ENCODE data around the gene BCO1. TPM values are rescaled to one million over a fixed set of nuclear protein-coding genes. Genes with fewer than 3 reads are reported as not detected.

Gene BCO1
- total RNA-seq, 2 donors from 2014 or later = 0.18 to 2.2 TPM

DNA sequence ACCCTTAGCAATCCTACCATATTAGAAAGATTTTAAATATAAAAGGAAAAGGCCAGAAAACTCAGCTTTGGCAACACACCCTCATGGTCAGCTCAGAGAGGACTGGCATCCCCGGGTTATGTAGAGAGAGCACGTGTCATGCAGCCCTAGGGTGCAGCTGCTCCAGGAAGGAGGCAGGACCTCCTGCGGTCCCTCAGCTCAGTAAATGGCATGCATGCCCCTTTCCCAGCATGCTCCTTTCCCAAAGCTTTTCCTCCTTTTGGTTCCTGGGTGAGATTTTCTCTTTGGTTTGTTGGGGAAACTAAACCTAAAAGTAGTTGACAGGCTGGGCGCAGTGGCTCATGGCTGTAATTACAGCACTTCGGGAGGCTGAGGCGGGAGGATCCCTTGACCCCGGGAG, 80.2 kb downstream of the BCO1 start:
- TF ChIP-seq POLR2A (IDR thresholded peaks at IDR 0.05) (no peak), POLR2AphosphoS5 (IDR thresholded peaks at IDR 0.05) (no peak)
- TF ChIP-seq, protein P1, sequence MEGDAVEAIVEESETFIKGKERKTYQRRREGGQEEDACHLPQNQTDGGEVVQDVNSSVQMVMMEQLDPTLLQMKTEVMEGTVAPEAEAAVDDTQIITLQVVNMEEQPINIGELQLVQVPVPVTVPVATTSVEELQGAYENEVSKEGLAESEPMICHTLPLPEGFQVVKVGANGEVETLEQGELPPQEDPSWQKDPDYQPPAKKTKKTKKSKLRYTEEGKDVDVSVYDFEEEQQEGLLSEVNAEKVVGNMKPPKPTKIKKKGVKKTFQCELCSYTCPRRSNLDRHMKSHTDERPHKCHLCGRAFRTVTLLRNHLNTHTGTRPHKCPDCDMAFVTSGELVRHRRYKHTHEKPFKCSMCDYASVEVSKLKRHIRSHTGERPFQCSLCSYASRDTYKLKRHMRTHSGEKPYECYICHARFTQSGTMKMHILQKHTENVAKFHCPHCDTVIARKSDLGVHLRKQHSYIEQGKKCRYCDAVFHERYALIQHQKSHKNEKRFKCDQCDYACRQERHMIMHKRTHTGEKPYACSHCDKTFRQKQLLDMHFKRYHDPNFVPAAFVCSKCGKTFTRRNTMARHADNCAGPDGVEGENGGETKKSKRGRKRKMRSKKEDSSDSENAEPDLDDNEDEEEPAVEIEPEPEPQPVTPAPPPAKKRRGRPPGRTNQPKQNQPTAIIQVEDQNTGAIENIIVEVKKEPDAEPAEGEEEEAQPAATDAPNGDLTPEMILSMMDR (IDR thresholded peaks at IDR 0.05) = no peak
- H3K9me3 ChIP-seq = no peaks in the 10 kb centered on the region

DNA sequence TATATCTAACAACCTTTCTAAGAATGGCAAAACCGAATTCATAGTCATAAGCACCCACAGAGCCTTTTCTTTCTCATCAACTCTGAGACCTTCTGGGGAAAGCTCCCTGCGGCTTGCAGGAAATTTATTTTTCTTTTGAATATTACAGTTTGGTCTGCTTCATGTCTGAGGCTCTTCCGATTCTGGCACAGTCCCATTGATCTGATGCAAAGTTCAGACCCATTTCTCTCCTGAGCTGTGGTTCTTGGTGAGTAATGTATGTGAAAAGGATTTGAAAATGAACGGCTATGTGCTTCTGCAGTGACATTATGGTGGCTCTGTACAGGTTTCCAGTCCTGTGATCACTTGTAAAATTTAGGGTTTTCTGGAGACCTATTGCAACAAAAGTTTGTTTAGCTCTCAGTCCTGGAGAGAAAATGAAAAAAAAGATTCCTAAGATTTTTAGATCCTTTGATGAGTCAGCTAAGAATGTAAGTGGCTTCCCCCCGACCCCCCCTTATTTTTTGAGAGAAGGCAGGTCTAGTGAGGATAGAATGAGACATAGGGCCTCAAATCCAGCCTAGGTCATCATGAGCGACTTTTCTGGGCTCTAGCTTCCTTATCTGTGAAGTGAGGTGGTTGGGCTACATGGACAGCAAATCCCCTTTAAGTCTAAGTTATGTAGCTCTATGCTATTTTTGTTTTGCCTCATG, 80.9 kb downstream of the BCO1 start:
- H3K4me1 ChIP-seq (replicated peaks) = no peaks in the 10 kb centered on the region
- DNase-seq (ENCODE audit: low spot score) = no peak
- H3K9me3 ChIP-seq = no peaks in the 10 kb centered on the region
- TF ChIP-seq POLR2AphosphoS5 (IDR thresholded peaks at IDR 0.05) = no peak
- TF ChIP-seq, protein P1 (IDR thresholded peaks at IDR 0.05) = no peak
- no peak for TF ChIP-seq POLR2A (IDR thresholded peaks at IDR 0.05)
- no peak overlapping the region for H3K4me3 ChIP-seq
- H3K36me3 ChIP-seq = no peaks in the 10 kb centered on the region
- H3K27me3 ChIP-seq (replicated peaks; ENCODE audit: insufficient read depth) = no peaks in the 10 kb centered on the region
- no peak overlapping the region for H3K27ac ChIP-seq
- intact Hi-C loops (cut with DNase I) = loop anchor here (5.0 to 10.0 kb wide), 3 partner anchors 112 to 285 kb away; partner anchors contain the start of genes ATMIN and GCSH
- WGBS = 68% methylated on average over 6 of the region's 6 CpGs

More for the DNA sequence above, 80.2 kb downstream of the BCO1 start:
- no peak for DNase-seq (ENCODE audit: low spot score)
- no peaks in the 10 kb centered on the region for H3K27me3 ChIP-seq (replicated peaks; ENCODE audit: insufficient read depth)
- H3K27ac ChIP-seq = no peak overlapping the region
- H3K36me3 ChIP-seq = no peaks in the 10 kb centered on the region
- H3K4me1 ChIP-seq (replicated peaks) = peaks cover 1% of the 10 kb centered on the region
- intact Hi-C loops (cut with DNase I) = loop anchor here (5.0 to 10.0 kb wide), 3 partner anchors 111 to 284 kb away; partner anchors contain the start of genes ATMIN and GCSH
- H3K4me3 ChIP-seq = no peak overlapping the region
- WGBS = 85% methylated on average over 7 of the region's 7 CpGs

DNA sequence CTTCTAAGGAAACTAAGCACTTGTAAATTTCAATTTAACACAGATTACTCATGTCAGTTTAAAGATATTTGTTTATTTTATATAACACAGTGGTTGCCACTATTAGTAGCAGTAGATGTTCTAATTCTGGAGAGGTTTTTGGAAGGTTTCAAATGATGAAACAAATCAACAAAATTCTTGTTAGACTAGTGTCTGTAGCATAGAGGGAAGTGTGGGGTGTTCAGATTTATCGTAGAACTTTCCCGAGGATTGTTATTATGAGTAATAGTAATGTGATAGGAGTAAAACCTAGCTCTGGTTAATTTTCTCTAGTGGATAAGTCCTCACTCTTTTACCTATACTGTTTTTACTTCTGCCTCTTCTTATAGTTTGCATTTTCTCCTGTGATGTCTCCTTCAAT, 82.5 kb downstream of the BCO1 start:
- Histone ChIP-seq H3K4me1 (replicated peaks) (no peaks in the 10 kb centered on the region), H3K4me3 (no peak overlapping the region), H3K36me3 (no peaks in the 10 kb centered on the region), H3K27me3 (replicated peaks; ENCODE audit: insufficient read depth) (no peaks in the 10 kb centered on the region), H3K9me3 (no peaks in the 10 kb centered on the region), H3K27ac (no peak overlapping the region)
- TF ChIP-seq, protein P1 (IDR thresholded peaks at IDR 0.05) = no peak
- TF ChIP-seq POLR2A (IDR thresholded peaks at IDR 0.05) (no peak), POLR2AphosphoS5 (IDR thresholded peaks at IDR 0.05) (no peak)
- 77% methylated on average over 2 of the region's 2 CpGs for WGBS
- intact Hi-C loops (cut with DNase I) = no loop called here
- no peak for DNase-seq (ENCODE audit: low spot score)

DNA sequence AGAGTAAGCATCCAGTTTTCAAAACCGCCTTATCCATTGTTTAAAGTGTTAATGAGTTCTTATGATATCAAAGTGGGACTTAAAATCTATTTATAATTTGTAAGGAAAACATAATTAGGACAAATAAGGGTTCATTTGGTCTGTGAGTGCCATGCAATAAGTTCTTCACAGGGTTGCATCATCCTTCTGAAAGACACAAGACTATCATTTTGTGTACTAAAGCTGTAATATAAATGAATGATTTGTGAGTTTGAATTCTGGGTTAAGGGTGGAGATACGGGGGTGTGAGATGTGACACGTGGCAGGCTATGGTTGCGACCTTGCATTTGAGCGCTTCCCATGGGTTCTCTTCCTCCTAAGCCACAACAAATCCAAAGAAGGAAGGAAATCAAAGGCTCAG, 83.0 kb downstream of the BCO1 start:
- intact Hi-C loops (cut with DNase I) = no loop called here
- WGBS = 93% methylated on average over 5 of the region's 5 CpGs
- no peak overlapping the region for H3K27ac ChIP-seq
- no peak overlapping the region for H3K4me3 ChIP-seq
- no peaks in the 10 kb centered on the region for H3K27me3 ChIP-seq (replicated peaks; ENCODE audit: insufficient read depth)
- no peaks in the 10 kb centered on the region for H3K4me1 ChIP-seq (replicated peaks)
- no peaks in the 10 kb centered on the region for H3K36me3 ChIP-seq
- TF ChIP-seq POLR2A (IDR thresholded peaks at IDR 0.05) = no peak
- TF ChIP-seq POLR2AphosphoS5 (IDR thresholded peaks at IDR 0.05) = no peak
- TF ChIP-seq, protein P1 (IDR thresholded peaks at IDR 0.05) = no peak
- no peaks in the 10 kb centered on the region for H3K9me3 ChIP-seq
- DNase-seq (ENCODE audit: low spot score) = no peak

DNA sequence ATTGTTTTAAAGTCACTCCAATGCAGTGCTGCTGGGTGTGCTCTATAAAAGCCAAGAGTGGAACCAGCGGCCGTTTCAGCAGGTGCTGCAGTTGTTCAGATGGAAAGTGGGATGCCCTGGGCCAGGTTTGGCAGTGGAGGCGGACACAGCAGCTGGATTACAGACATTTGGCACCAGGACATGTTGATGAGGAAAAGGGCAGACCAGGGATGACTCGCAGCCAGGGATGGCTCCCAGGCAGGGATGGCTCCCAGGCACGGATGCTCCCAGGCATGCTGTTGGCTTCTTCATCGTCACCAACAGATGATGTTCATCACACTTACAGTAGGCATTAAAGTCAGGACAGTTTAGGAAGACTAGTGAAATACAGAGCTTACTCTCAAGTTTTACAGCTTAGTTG, 86.3 kb downstream of the BCO1 start:
- H3K4me3 ChIP-seq = no peak overlapping the region
- WGBS = 75% methylated on average over 6 of the region's 6 CpGs
- TF ChIP-seq, protein P1 (IDR thresholded peaks at IDR 0.05) = no peak
- TF ChIP-seq POLR2AphosphoS5 (IDR thresholded peaks at IDR 0.05) = no peak
- TF ChIP-seq POLR2A (IDR thresholded peaks at IDR 0.05) = no peak
- H3K27ac ChIP-seq = no peak overlapping the region
- no peaks in the 10 kb centered on the region for H3K9me3 ChIP-seq
- no peaks in the 10 kb centered on the region for H3K4me1 ChIP-seq (replicated peaks)
- H3K27me3 ChIP-seq (replicated peaks; ENCODE audit: insufficient read depth) = no peaks in the 10 kb centered on the region
- no peaks in the 10 kb centered on the region for H3K36me3 ChIP-seq
- no peak for DNase-seq (ENCODE audit: low spot score)
- intact Hi-C loops (cut with DNase I) = no loop called here

Data from prostate gland (tissue), 2 donors.